ENCODE data around the gene MUC16. TPM values are rescaled to one million over a fixed set of nuclear protein-coding genes. Genes with fewer than 3 reads are reported as not detected.

Gene MUC16
- total and polyA plus RNA-seq, 2 of the 4 experiments (the other 2 are of a cell fraction): not detected

- Histone ChIP-seq H2AK5ac (ENCODE audit: low read depth, low read length) (no peak overlapping the region), H2AK9ac (replicated peaks; ENCODE audit: low read depth, low read length, poor library complexity) (no peak overlapping the region), H3K56ac (ENCODE audit: extremely low read depth, insufficient read depth, low read length) (no peak overlapping the region), H2BK20ac (ENCODE audit: low read depth, low read length) (no peak overlapping the region), H4K8ac (ENCODE audit: low read depth in 2 of 2, low read length in 2 of 2) (no peak overlapping the region), H4K91ac (ENCODE audit: insufficient read depth, low read depth, low read length) (no peak overlapping the region), H3K4me2 (ENCODE audit: low read depth, low read length) (no peak overlapping the region), H3K27me3 (ENCODE audit: control insufficient read depth, insufficient read depth, low read length) (no peaks in the 10 kb centered on the region), H4K20me1 (ENCODE audit: insufficient read depth, low read length) (no peaks in the 10 kb centered on the region), H2BK15ac (ENCODE audit: low read depth, low read length) (no peak overlapping the region), H2BK120ac (ENCODE audit: low read depth, low read length) (no peak overlapping the region), H3K4me1 (ENCODE audit: control insufficient read depth, insufficient read depth, low read length) (no peaks in the 10 kb centered on the region), H3K36me3 (ENCODE audit: control insufficient read depth, insufficient read depth, low read length) (no peaks in the 10 kb centered on the region), H3K14ac (replicated peaks; ENCODE audit: low read depth, low read length) (no peak overlapping the region), H3K4ac (ENCODE audit: low read depth, low read length) (no peak overlapping the region), H2AFZ (replicated peaks; ENCODE audit: low read length, poor library complexity) (no peak overlapping the region), H3K27ac (ENCODE audit: insufficient read depth, low read length) (no peak overlapping the region), H3K4me3 (ENCODE audit: insufficient read depth, low read depth, low read length) (no peak overlapping the region), H3K9me3 (ENCODE audit: control insufficient read depth, insufficient read depth, low read length) (peaks cover 25% of the 10 kb centered on the region; the same call in 1 of the 2 replicates), H4K5ac (ENCODE audit: low read depth, low read length) (no peak overlapping the region), H3K9ac (ENCODE audit: low read depth, low read length) (no peak overlapping the region), H2BK5ac (ENCODE audit: low read depth, low read length, poor library complexity, severe bottlenecking) (no peak overlapping the region), H3K9me1 (ENCODE audit: insufficient read depth, low read length) (no peaks in the 10 kb centered on the region), H3K23ac (ENCODE audit: low read depth, low read length) (no peak overlapping the region), H3K79me1 (ENCODE audit: low read depth in 1 of 2, low read length in 2 of 2) (no peaks in the 10 kb centered on the region), H3K18ac (ENCODE audit: low read depth, low read length) (no peak overlapping the region)
- dilution Hi-C loops (cut with HindIII; ENCODE audit: low sequenced_read_pairs, unreplicated experiment) (no loop called here), intact Hi-C loops (cut with micrococcal nuclease) (no loop called here), in situ Hi-C loops (cut with MboI; ENCODE audit: low sequenced_read_pairs) (no loop called here)
- ATAC-seq (ENCODE audit: low read depth) (no peak), DNase-seq (no peak)
- WGBS, 2 experiments (ENCODE audit: extremely low coverage in 2 of 2, insufficient read length in 1 of 2): 78% methylated on average over 15 of the region's 27 CpGs; no CpG with 5 or more reads in 1 of the 2 experiments
- ChIA-PET POLR2A (ENCODE audit: unreplicated experiment) (no interaction called here), CTCF (no interaction called here)
- no peak for TF ChIP-seq RCOR1 (IDR thresholded peaks at IDR 0.05; ENCODE audit: insufficient replicate concordance, low read length)
- no peak for TF ChIP-seq ELK1 (IDR thresholded peaks at IDR 0.05; ENCODE audit: borderline replicate concordance, low read depth, low read length)
- no peak for TF ChIP-seq CTCF (conservative IDR thresholded peaks at IDR 0.05; ENCODE audit: low read depth, low read length)
- TF ChIP-seq BHLHE40 (IDR thresholded peaks at IDR 0.05; ENCODE audit: low read depth, low read length): no peak
- TF ChIP-seq NFE2L2 (IDR thresholded peaks at IDR 0.05; ENCODE audit: low read depth, low read length): no peak
- TF ChIP-seq CEBPB (IDR thresholded peaks at IDR 0.05; ENCODE audit: low read depth, low read length): no peak
- TF ChIP-seq USF2 (IDR thresholded peaks at IDR 0.05; ENCODE audit: low read depth, low read length): no peak
- no peak for TF ChIP-seq POLR2A (IDR thresholded peaks at IDR 0.05; ENCODE audit: low read depth, low read length)
- no peak for TF ChIP-seq FOS (IDR thresholded peaks at IDR 0.05; ENCODE audit: low read depth, low read length)
- no peak for TF ChIP-seq SMC3 (IDR thresholded peaks at IDR 0.05; ENCODE audit: low read depth, low read length)
- no peak for TF ChIP-seq RAD21 (IDR thresholded peaks at IDR 0.05; ENCODE audit: low read length)
- TF ChIP-seq RFX5 (IDR thresholded peaks at IDR 0.05; ENCODE audit: low read depth, low read length): no peak
- no peak for TF ChIP-seq CHD1 (IDR thresholded peaks at IDR 0.05; ENCODE audit: low read depth, low read length)
- no peak for TF ChIP-seq MXI1 (IDR thresholded peaks at IDR 0.05; ENCODE audit: borderline replicate concordance, low read depth, low read length)
- no TSS peak for BruUV-seq (replicated peaks)
Measured at GRCh38 chr19:9018163-9018875, 8.1 kb upstream of the MUC16 start.
